ENCODE results near the gene MRPS11. TPM values are rescaled to one million over a fixed set of nuclear protein-coding genes. Genes with fewer than 3 reads are reported as not detected.
A peak's percentile ranks its signal among the peaks of the same experiment; 100 is the strongest.
"Not testable (repeated sequence)": the region's sequence is repeated elsewhere in the genome, so short reads cannot be mapped to it uniquely, and the experiment has no call there.

Gene MRPS11
- total RNA-seq, 1 donor from 2014 or later, result 45.2 TPM

GRCh38 chr15:88456733-88457132, 10.8 kb upstream of the MRPS11 start:
- no peaks in the 10 kb centered on the region for H3K4me1 Mint-ChIP-seq (ENCODE audit: unreplicated experiment)
- DNase-seq (ENCODE audit: extremely low spot score, unreplicated experiment), result no peak
- no peak overlapping the region for H3K27ac Mint-ChIP-seq
- H3K4me3 Mint-ChIP-seq, result no peak overlapping the region
- H3K9me3 Mint-ChIP-seq, result no peaks in the 10 kb centered on the region
- H3K27me3 Mint-ChIP-seq, result peaks cover 3% of the 10 kb centered on the region
- peaks cover 4% of the 10 kb centered on the region for H3K36me3 Mint-ChIP-seq
- TF ChIP-seq, protein P1, sequence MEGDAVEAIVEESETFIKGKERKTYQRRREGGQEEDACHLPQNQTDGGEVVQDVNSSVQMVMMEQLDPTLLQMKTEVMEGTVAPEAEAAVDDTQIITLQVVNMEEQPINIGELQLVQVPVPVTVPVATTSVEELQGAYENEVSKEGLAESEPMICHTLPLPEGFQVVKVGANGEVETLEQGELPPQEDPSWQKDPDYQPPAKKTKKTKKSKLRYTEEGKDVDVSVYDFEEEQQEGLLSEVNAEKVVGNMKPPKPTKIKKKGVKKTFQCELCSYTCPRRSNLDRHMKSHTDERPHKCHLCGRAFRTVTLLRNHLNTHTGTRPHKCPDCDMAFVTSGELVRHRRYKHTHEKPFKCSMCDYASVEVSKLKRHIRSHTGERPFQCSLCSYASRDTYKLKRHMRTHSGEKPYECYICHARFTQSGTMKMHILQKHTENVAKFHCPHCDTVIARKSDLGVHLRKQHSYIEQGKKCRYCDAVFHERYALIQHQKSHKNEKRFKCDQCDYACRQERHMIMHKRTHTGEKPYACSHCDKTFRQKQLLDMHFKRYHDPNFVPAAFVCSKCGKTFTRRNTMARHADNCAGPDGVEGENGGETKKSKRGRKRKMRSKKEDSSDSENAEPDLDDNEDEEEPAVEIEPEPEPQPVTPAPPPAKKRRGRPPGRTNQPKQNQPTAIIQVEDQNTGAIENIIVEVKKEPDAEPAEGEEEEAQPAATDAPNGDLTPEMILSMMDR (conservative IDR thresholded peaks at IDR 0.05), result no peak

DNA sequence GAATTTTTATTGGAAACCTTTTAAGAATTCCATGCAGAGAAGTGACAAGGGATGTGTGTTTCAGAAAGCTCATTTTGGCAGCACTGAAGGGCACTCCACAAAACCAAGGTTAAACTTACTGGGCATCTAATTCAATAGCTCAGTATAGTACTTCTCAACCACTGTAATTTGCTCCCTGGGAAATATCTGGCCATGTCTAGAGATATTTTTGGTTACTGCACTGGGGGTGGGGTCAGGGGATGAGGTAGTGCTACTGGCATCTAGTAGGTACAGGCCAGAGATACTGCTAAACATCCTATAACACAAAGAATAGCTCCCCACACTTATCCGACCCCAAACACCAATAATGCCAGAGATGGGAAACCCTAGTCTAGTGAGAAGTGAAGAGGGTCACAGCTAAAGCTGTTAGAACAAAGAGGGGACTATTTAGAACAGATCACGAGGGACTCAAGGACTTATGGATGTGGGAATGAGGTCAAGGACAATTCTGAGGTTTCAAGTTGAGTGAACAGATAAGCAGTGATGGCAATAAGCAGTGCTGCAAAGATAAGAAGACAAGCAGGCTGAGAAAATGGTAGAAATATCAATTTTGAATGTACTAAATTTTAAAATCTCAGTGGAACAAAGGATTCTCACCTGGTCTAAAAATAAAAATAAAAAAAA, 3.5 kb upstream of the MRPS11 start:
- Mint-ChIP-seq H3K27me3 (no peaks in the 10 kb centered on the region), H3K9me3 (no peaks in the 10 kb centered on the region), H3K27ac (no peak overlapping the region), H3K4me1 (ENCODE audit: unreplicated experiment) (peaks cover 15% of the 10 kb centered on the region), H3K36me3 (peaks cover 3% of the 10 kb centered on the region), H3K4me3 (peak overlapping the region; percentile 11)
- TF ChIP-seq, protein P1 (conservative IDR thresholded peaks at IDR 0.05), result no peak
- DNase-seq (ENCODE audit: extremely low spot score, unreplicated experiment), result no peak

DNA sequence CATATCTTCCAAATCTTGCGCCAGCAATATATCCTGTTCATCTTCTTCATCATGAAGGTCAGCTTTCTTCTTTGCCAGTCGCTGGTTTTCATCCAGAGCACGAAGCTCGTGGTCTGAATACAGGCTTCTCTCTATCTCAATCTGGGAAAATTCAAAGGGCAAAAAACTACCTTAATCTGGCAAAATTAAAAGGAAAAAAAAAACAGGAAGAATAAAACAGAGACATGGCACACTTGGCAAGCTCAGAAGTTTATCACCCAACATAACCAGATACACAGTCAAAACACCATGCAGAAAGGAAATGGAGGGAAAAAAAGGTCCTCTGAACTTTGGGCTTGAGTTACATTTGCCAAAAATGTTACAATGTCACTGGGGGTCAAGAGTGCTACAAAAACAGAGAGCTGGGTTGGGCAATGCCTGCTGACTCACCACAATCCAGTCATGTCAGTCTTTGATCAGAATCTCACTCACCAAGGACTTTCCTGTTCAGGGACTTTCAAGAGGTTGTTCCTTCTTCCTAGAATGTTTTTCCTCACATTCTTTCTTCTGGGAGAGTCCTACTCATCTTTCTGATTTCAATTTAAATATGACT, 1.8 kb upstream of the MRPS11 start:
- peak overlapping the region; percentile 94 for H3K4me3 Mint-ChIP-seq
- peaks cover 15% of the 10 kb centered on the region for H3K4me1 Mint-ChIP-seq (ENCODE audit: unreplicated experiment)
- H3K36me3 Mint-ChIP-seq, result peaks cover 3% of the 10 kb centered on the region
- no peaks in the 10 kb centered on the region for H3K9me3 Mint-ChIP-seq
- H3K27me3 Mint-ChIP-seq, result no peaks in the 10 kb centered on the region
- peak overlapping the region; percentile 97 for H3K27ac Mint-ChIP-seq
- TF ChIP-seq, protein P1 (conservative IDR thresholded peaks at IDR 0.05), result no peak
- DNase-seq (ENCODE audit: extremely low spot score, unreplicated experiment), result no peak

- peak overlapping the region; percentile 97 for H3K27ac Mint-ChIP-seq
- DNase-seq (ENCODE audit: extremely low spot score, unreplicated experiment), result peak; percentile 29
- peak overlapping the region; percentile 94 for H3K4me3 Mint-ChIP-seq
- peaks cover 3% of the 10 kb centered on the region for H3K36me3 Mint-ChIP-seq
- peaks cover 15% of the 10 kb centered on the region for H3K4me1 Mint-ChIP-seq (ENCODE audit: unreplicated experiment)
- H3K27me3 Mint-ChIP-seq, result no peaks in the 10 kb centered on the region
- TF ChIP-seq, protein P1 (conservative IDR thresholded peaks at IDR 0.05), result peak; percentile 18
- no peaks in the 10 kb centered on the region for H3K9me3 Mint-ChIP-seq
Observed at GRCh38 chr15:88467935-88468528, 524 bp downstream of the MRPS11 start.

GRCh38 chr15:88468721-88469120, 1.2 kb downstream of the MRPS11 start:
- H3K36me3 Mint-ChIP-seq; H3K27ac Mint-ChIP-seq; H3K27me3 Mint-ChIP-seq; H3K9me3 Mint-ChIP-seq; DNase-seq (ENCODE audit: extremely low spot score, unreplicated experiment): not testable (repeated sequence)
- H3K4me3 Mint-ChIP-seq, result peak overlapping the region; percentile 94
- H3K4me1 Mint-ChIP-seq (ENCODE audit: unreplicated experiment), result peaks cover 15% of the 10 kb centered on the region

GRCh38 chr15:88469321-88469720, 1.8 kb downstream of the MRPS11 start:
- no peak overlapping the region for H3K4me3 Mint-ChIP-seq
- H3K27ac Mint-ChIP-seq, result no peak overlapping the region
- no peak for DNase-seq (ENCODE audit: extremely low spot score, unreplicated experiment)
- H3K4me1 Mint-ChIP-seq (ENCODE audit: unreplicated experiment), result peaks cover 15% of the 10 kb centered on the region
- H3K9me3 Mint-ChIP-seq, result no peaks in the 10 kb centered on the region
- TF ChIP-seq, protein P1 (conservative IDR thresholded peaks at IDR 0.05), result no peak
- no peaks in the 10 kb centered on the region for H3K36me3 Mint-ChIP-seq
- no peaks in the 10 kb centered on the region for H3K27me3 Mint-ChIP-seq

Data from type B pancreatic cell (in vitro differentiated cells).